22Rv1 (cell line): ENCODE measurements around the gene VWA5A.

Source experiments
- CTCF ChIP-seq: fragments of 450-650 bp; IDR thresholded peaks from 2 replicates; pipeline ENCODE4 v1.5.1; 2017; ENCODE audit warnings: mild to moderate bottlenecking
- ZFX ChIP-seq: fragments of 450-650 bp; IDR thresholded peaks from 2 replicates; pipeline ENCODE4 v1.6.1; 2017; ENCODE audit warnings: antibody characterized with exemption, borderline replicate concordance

GRCh38 chr11:124082371-124082770, 32.9 kb upstream of the VWA5A start:
- TF ChIP-seq CTCF (no peak), ZFX (no peak)
